Caco-2 (cell line): ENCODE measurements around the gene EMSY. TPM values are rescaled to one million over a fixed set of nuclear protein-coding genes. Genes with fewer than 3 reads are reported as not detected.

ENCODE experiments used
- BruUV-seq: library from RNA; stranded (reverse); fragments of 400-500 nt; replicated peaks from 2 replicates; lab custom pipeline; 2021; lab: Mats Ljungman, UMichigan
- CTCF ChIA-PET: fragments of 300-600 bp; sonication (Branson Sonifier 250); formaldehyde crosslinking; loops from one replicate; lab custom pipeline; 2022; ENCODE audit warnings: antibody characterized with exemption; lab: Charles Lee
- POLR2A ChIA-PET: fragments of 300-600 bp; sonication (Branson Sonifier 250); formaldehyde crosslinking; loops from one replicate; lab custom pipeline; 2022; ENCODE audit warnings: antibody characterized with exemption; lab: Charles Lee
- DNase-seq, 2 experiments: peaks; one replicate each; pipeline versions ENCODE4 v3.0.0 to v3.0.0-alpha.2; 2020 to 2022
- H3K27me3 ChIP-seq: replicated peaks from 2 replicates; pipeline ENCODE4 v1.6.0; 2011; ENCODE audit warnings: low read length; ENCODE audit not compliant: control insufficient read depth, insufficient read depth
- H3K36me3 ChIP-seq: 2 replicates; pipeline ENCODE4 v1.5.1; 2011; ENCODE audit warnings: low read length; ENCODE audit not compliant: control insufficient read depth, insufficient read depth
- H3K4me1 ChIP-seq: fragments of 250-450 bp; sonication (Bioruptor Pico); 2 replicates; pipeline ENCODE4 v1.5.1; 2020; ENCODE audit warnings: mild to moderate bottlenecking
- H3K4me3 ChIP-seq: 2 replicates; pipeline ENCODE4 v1.5.1; 2011; ENCODE audit warnings: low read depth, mild to moderate bottlenecking, control low read depth, low read length
- H3K9me3 ChIP-seq: fragments of 250-450 bp; sonication (Bioruptor Pico); 2 replicates; pipeline ENCODE4 v1.5.1; 2020; ENCODE audit warnings: mild to moderate bottlenecking, moderate library complexity
- H3K27ac Mint-ChIP-seq: one replicate; pipeline ENCODE4 v1.8.0; 2022; ENCODE audit warnings: mixed read lengths; ENCODE audit not compliant: unreplicated experiment
- H3K27me3 Mint-ChIP-seq: one replicate; pipeline ENCODE4 v1.8.0; 2022; ENCODE audit warnings: mixed read lengths; ENCODE audit not compliant: insufficient read depth, unreplicated experiment
- H3K36me3 Mint-ChIP-seq: one replicate; pipeline ENCODE4 v1.8.0; 2022; ENCODE audit warnings: mild to moderate bottlenecking, mixed read lengths; ENCODE audit not compliant: insufficient read depth, unreplicated experiment
- H3K4me1 Mint-ChIP-seq: one replicate; pipeline ENCODE4 v1.8.0; 2022; ENCODE audit warnings: low read depth, mixed read lengths; ENCODE audit not compliant: unreplicated experiment
- H3K4me3 Mint-ChIP-seq: one replicate; pipeline ENCODE4 v1.8.0; 2022; ENCODE audit warnings: mild to moderate bottlenecking, moderate library complexity, mixed read lengths; ENCODE audit not compliant: unreplicated experiment
- H3K9me3 Mint-ChIP-seq: one replicate; pipeline ENCODE4 v1.8.0; 2022; ENCODE audit warnings: mixed read lengths; ENCODE audit not compliant: unreplicated experiment
- intact Hi-C: fragments of 100-400 bp; cut with micrococcal nuclease; formaldehyde crosslinking; loops from one replicate; pipeline ENCODE4 v1.10.0; 2022; ENCODE audit not compliant: unreplicated experiment
- total RNA-seq: library from RNA; stranded (reverse); gene quantifications from 2 replicates; pipeline ENCODE4 v1.2.3, GENCODE V29; 2022
- TF ChIP-seq, protein P1 (sequence below), 2 experiments: fragments of 200-600 bp in 1 of 2; IDR thresholded peaks; 1 replicate in 1 of 2; 2 replicates in 1 of 2; pipeline versions ENCODE4 v1.5.1 to v1.8.0; 2011 to 2022; ENCODE audit warnings: antibody characterized with exemption in 1 of 2, control low read depth in 1 of 2, inconsistent platforms in 1 of 2, low read depth in 1 of 2, low read length in 1 of 2, mild to moderate bottlenecking in 1 of 2, moderate library complexity in 1 of 2; ENCODE audit not compliant: insufficient read depth in 1 of 2, severe bottlenecking in 1 of 2, unreplicated experiment in 1 of 2

The EMSY gene
- total RNA-seq, 1 experiment from 2014 or later = 43.6 TPM

DNA sequence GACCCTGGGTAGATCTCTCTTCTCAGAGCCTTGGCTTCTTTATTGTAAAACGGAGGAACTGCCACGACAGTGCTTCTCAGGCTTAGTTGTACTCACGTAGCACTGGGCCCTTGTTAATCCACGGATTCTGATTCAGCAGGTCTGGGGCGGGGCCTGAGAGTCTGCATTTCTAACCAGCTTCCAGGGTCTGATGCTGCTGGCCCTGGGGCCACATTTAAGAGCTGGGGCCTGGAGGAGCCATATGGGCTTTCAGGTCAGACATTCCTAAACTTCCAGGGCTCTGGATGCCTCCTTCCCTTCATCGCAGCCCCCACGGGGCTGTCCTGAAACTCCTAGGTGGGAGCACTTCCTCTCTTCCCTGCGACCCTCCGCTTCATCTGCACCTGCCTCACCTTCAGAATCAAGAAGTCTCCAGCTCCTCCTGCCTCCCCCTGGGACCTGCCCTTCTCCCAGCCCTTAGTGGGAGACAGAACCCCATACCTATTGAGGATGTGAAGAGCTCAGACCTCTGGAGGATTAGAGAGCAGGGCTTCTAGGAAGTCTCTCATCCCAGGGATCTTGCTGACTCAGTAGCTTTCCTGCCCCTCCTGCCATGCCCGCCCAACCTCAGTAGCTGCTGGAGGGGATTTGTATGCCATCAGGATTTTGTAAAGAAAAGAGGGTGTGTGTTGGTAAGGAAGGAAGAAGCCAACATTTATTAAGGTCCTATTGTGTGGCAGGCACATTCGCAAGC lies 133.3 kb downstream of the EMSY start:
- peaks cover 49% of the 10 kb centered on the region for H3K4me1 ChIP-seq
- CTCF ChIA-PET = interaction anchor here (2.4 kb wide), 1 partner anchor 20 kb away, joined by 7 read pairs; no protein-coding TSS in a partner anchor
- H3K4me1 Mint-ChIP-seq = peaks cover 44% of the 10 kb centered on the region

DNA sequence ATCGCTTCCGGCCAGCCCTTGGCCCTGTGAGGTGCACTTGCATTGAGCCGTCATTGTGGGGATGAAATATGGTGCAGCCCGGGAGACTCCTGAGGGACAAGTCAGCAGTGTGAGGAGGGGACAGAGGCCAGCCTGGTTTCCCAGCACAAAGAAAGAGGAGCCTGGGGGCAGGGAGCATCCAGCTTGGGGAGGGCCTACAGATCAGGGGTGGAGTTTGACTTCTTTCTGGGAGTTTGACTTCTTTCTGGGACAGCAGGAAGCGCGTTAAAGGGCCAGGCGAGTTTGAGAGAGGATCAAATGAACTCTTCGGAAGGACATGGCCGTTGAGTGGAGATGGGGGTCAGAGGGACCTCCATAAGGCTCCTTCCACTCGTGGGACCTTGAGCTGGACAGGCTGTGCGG lies 133.8 kb downstream of the EMSY start:
- no peaks in the 10 kb centered on the region for H3K36me3 Mint-ChIP-seq
- Histone ChIP-seq H3K4me1 (peaks cover 45% of the 10 kb centered on the region), H3K9me3 (no peaks in the 10 kb centered on the region), H3K27me3 (no peaks in the 10 kb centered on the region), H3K4me3 (no peak overlapping the region), H3K36me3 (no peaks in the 10 kb centered on the region)
- H3K27me3 Mint-ChIP-seq = no peaks in the 10 kb centered on the region
- DNase-seq = no peak
- POLR2A ChIA-PET = no interaction called here
- no peaks in the 10 kb centered on the region for H3K9me3 Mint-ChIP-seq
- peaks cover 38% of the 10 kb centered on the region for H3K4me1 Mint-ChIP-seq
- CTCF ChIA-PET = interaction anchor here (2.4 kb wide), 1 partner anchor 20 kb away, joined by 7 read pairs; no protein-coding TSS in a partner anchor
- peak overlapping the region; percentile 1 for H3K27ac Mint-ChIP-seq
- intact Hi-C loops = no loop called here
- BruUV-seq = no TSS peak
- H3K4me3 Mint-ChIP-seq = no peak overlapping the region
- TF ChIP-seq, protein P1, sequence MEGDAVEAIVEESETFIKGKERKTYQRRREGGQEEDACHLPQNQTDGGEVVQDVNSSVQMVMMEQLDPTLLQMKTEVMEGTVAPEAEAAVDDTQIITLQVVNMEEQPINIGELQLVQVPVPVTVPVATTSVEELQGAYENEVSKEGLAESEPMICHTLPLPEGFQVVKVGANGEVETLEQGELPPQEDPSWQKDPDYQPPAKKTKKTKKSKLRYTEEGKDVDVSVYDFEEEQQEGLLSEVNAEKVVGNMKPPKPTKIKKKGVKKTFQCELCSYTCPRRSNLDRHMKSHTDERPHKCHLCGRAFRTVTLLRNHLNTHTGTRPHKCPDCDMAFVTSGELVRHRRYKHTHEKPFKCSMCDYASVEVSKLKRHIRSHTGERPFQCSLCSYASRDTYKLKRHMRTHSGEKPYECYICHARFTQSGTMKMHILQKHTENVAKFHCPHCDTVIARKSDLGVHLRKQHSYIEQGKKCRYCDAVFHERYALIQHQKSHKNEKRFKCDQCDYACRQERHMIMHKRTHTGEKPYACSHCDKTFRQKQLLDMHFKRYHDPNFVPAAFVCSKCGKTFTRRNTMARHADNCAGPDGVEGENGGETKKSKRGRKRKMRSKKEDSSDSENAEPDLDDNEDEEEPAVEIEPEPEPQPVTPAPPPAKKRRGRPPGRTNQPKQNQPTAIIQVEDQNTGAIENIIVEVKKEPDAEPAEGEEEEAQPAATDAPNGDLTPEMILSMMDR (IDR thresholded peaks at IDR 0.05; ENCODE audit: insufficient read depth in 1 of 2, low read depth in 1 of 2, low read length in 1 of 2, severe bottlenecking in 1 of 2, unreplicated experiment in 1 of 2) = no peak

More for the DNA sequence above, 133.3 kb downstream of the EMSY start:
- H3K27me3 ChIP-seq = no peaks in the 10 kb centered on the region
- H3K27me3 Mint-ChIP-seq = no peaks in the 10 kb centered on the region
- TF ChIP-seq, protein P1 (IDR thresholded peaks at IDR 0.05; ENCODE audit: insufficient read depth in 1 of 2, low read depth in 1 of 2, low read length in 1 of 2, severe bottlenecking in 1 of 2, unreplicated experiment in 1 of 2) = no peak
- DNase-seq = no peak
- no peaks in the 10 kb centered on the region for H3K9me3 Mint-ChIP-seq
- H3K27ac Mint-ChIP-seq = peak overlapping the region; percentile 1
- no peaks in the 10 kb centered on the region for H3K36me3 ChIP-seq
- H3K9me3 ChIP-seq = no peaks in the 10 kb centered on the region
- intact Hi-C loops = no loop called here
- no peaks in the 10 kb centered on the region for H3K36me3 Mint-ChIP-seq
- no peak overlapping the region for H3K4me3 Mint-ChIP-seq
- BruUV-seq = no TSS peak
- H3K4me3 ChIP-seq = no peak overlapping the region
- POLR2A ChIA-PET = no interaction called here

DNA sequence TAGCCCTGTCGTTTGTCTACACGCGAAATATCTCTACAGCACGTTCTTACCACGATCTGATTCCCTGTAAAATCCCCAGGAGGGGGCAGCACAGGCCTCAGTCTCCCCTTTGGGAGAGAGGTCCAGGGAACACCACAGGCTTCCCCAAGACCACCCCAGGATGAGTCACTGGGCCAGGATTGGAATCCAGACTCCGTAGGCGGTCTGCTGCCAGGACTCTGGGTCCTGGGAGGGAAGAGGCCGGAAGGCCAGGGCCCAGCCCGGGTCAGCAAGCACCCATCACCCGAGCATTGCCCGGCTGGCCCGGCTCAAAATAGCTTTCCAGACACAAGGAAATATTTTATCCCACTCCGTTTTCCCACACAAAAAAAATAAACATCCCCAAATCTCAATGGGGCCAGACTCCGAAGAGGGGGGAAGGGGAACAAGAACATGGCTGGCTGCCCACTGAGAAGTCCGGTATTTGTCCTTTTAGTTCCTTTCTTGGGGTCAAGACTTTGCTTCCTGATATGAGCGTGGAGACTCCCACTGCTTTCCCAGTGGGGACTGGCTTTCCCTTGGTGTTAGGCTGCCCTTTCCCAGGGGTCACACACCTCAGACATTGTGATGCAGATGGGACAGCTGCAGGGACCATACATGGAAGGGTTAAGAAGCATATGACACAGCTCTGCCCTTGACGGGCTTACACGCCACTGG lies 134.4 kb downstream of the EMSY start:
- no peaks in the 10 kb centered on the region for H3K36me3 Mint-ChIP-seq
- no peak overlapping the region for H3K4me3 Mint-ChIP-seq
- H3K27me3 Mint-ChIP-seq = no peaks in the 10 kb centered on the region
- Histone ChIP-seq H3K36me3 (no peaks in the 10 kb centered on the region), H3K4me1 (peaks cover 40% of the 10 kb centered on the region), H3K4me3 (no peak overlapping the region), H3K9me3 (no peaks in the 10 kb centered on the region), H3K27me3 (no peaks in the 10 kb centered on the region)
- H3K9me3 Mint-ChIP-seq = no peaks in the 10 kb centered on the region
- intact Hi-C loops = no loop called here
- TF ChIP-seq, protein P1 (IDR thresholded peaks at IDR 0.05; ENCODE audit: insufficient read depth in 1 of 2, low read depth in 1 of 2, low read length in 1 of 2, severe bottlenecking in 1 of 2, unreplicated experiment in 1 of 2) = no peak
- DNase-seq = no peak
- peaks cover 33% of the 10 kb centered on the region for H3K4me1 Mint-ChIP-seq
- ChIA-PET CTCF (no interaction called here), POLR2A (no interaction called here)
- H3K27ac Mint-ChIP-seq = no peak overlapping the region
- BruUV-seq = no TSS peak
